NCI-H2081 treated with DMSO at 0.1 percent for 48 hours (cell line): ENCODE data around the gene SPATS2L.

ENCODE experiments used
- DNase-seq: peaks from one replicate; lab custom pipeline; 2025; lab: John Stamatoyannopoulos, UW

Gene SPATS2L

GRCh38 chr2:200297989-200298388 is 8.5 kb upstream of the SPATS2L start:
- no peak for DNase-seq

DNA sequence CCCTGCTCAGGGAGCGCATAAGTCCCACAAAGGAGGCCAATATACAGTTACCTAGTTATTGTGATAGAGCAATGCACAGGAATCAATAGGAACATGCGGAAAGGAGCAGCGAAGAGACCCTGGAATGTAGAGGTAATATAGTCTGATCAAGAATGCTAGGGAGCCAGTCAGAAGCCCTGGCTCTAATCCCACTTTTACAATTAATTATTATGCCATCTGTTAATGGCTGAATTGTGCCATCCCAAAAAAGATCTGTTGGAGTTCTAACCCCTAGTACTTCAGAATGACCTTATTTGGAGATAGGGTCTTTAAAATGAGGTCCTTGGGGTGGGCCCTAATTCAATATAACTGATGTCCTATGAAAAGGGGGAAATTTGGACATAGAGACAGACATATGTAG is 7.7 kb upstream of the SPATS2L start:
- DNase-seq: no peak

- DNase-seq: peak; percentile 31
Measured at GRCh38 chr2:200300065-200300464, 6.4 kb upstream of the SPATS2L start.

DNA sequence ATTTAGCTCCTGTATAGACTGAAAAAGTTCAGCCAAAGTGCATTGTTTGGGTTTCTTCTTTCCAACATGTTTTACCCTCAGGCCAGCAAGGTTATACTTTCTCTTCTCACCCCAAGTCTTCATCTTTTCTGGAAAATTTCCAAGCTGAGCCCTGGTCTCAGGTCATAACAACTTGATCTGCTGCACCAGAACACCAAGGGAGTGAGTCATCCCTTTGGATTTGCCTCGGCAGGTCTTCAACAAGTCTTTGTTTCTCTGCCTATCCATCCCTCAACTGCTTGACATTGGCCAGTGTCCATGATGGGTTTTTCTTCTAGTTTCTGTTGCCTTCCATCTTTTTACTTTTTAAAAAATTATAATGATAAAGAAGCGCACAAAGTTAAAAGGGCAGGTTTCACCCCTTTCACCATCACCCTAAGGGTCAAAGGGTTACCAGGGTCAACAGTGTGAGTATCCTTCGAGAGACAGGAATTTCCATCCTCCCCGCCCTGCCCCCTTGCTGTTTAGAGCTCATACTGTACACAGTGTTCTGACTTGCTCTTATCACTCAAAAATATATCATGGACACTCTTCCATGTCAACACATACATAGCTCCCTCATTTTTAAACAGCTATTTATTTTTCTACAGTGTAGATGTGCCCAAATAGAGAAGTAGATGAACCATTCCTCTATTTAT is 5.7 kb upstream of the SPATS2L start:
- DNase-seq: no peak

DNA sequence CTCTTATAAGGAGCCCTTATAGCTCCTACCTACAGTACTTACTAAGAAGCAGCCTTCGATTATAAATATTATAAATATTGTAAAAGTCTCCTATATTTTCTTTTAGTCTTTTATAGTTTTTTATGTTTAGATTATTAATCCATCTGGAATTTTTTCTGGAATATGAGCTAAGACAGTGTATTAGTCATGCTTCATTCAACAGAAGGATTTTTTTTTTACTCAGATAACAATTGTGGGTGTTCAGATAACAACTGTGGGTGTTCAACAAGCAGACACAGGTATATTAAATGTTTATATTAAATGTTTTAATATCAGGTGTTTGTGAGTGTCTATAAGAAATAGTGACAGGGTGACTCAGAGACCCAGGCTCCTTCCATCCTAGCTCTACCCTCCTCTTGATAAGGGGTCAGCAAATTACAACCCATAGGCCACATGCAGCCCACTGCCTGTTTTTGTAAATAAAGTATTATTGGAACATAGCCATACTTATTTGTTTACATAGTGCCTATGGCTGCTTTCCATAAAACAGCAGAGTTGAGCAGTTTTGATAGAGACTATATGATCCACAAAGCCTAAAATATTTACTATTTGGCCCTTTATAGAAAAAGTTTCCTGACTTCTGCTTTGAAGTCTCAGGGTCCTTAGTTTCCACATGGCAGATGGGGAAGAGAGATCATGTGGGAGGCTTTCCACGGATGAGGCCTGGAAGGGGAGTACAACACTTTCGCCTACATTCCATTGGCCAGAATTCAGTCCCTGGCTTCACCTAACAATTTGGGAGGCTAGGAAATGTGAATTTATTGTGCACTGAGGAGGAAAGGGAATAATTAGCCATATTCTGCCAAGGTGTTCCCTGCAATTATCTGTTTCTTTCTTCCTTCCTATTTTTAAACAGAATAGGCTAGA is 4.3 kb upstream of the SPATS2L start:
- DNase-seq: no peak

- no peak for DNase-seq
Measured at GRCh38 chr2:200302940-200303727, 3.4 kb upstream of the SPATS2L start.

- DNase-seq: no peak
Measured at GRCh38 chr2:200305797-200306195, 697 bp upstream of the SPATS2L start.

DNA sequence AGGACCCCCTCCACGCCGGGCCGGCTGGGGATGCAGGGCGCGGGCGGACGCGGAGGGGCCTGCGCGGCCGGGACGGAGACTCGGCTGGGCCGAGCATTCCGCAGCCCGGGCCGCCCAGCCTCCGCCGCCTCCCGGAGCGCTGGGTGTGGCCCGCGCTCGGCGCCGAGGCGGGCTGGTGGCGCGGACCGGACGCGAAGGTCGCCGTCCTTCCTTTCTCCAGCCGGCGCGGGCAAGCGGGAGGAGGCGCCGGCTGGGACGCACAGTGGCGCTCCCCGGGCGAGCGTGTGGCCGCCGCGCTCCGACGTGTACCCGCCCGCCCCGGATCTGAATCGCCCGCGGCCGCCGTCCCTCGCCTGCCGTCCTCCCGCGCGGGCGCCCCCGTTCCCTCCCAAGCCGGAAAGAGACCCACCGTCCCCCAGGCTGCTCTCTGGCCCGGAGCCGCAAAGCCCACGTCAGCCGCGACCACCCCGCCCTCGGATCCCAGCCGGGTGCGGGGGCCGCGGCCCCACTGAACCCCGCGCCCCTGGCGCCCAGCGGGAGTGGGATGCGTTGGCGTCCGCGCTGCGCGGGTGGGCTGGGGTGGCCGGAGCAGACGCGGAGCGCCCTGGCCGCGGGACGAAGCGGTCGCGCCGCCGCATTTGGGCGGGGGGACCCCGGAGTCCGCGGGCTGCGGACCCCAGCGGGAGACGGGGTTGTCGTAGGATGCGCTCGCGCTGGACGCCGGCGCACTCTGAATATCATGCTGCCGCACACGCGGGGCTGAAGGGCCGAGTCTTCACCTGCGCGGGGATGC is 634 bp downstream of the SPATS2L start:
- DNase-seq: no peak

DNA sequence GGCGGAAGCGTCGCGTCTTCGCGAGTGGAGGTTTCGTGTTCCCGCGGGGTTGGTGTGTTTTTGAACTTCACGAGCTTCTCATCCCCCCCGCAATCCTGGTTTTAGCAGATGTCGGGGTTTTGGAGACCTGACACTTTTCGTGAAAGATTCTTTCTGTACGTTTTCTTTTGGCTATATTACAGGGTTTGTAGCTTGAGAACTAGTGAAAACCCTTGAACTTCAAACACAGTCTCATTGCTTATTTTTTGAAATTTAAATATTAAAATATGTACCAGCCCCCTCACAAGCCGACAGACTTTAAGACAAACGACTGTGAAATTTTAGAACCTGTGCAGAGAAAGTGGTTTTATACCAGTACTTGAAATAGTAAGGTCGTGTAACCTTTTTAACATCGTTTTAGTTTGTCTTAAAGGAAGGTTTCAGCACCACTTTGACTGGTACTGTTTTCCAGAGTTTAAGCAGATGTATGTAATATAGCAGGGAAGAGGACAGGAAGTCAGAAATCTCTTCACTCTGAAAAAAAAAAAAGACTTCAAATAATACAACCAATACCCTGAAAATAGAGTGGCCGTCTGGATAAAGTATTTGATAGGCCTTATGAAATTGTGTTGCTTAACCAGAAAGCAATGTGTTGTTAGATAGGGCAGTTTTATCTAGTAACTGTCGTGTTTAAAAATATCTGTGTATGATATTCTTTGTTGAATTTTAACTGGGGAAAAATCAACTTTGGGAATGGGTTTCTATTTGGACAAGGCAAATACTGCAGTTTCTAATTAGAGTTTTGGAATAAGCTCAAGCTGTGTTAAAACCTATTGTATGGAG is 1.4 kb downstream of the SPATS2L start:
- DNase-seq: no peak

DNA sequence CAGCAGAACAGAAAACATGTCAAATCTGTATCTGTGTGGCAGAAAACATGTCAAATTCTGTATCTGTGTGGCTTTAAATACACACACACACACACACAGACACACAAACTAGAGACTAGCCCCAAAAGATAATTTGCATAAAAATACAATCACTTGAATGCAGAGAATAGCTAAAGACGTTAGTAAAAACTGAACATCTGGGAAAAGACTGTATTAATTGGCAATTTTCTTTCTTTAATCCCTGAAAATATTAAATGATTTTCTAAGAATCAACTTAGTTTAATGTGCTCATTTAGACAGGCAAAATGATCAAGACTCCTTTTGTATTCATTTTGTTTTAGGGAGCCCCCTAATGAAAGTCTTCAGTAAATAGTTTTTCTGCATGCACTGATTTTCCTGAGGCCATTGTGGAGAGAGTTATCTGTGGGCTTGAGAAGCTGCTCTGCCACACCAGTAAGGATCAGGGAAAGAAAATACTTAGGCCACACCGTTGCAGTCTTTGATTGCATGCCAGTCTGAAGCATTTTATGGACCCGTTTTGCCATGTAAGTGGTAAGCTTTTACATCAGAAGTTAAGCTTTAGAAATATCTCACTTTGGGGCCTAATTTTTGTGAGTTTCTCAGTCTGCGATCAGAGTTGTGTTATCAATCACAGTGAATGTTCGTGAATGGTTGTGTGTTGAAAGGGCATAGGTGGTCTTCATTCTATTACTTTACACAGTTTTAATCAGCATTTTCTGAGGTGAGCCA is 2.2 kb downstream of the SPATS2L start:
- no peak for DNase-seq

- DNase-seq: no peak
Measured at GRCh38 chr2:200309296-200310049, 3.0 kb downstream of the SPATS2L start.

DNA sequence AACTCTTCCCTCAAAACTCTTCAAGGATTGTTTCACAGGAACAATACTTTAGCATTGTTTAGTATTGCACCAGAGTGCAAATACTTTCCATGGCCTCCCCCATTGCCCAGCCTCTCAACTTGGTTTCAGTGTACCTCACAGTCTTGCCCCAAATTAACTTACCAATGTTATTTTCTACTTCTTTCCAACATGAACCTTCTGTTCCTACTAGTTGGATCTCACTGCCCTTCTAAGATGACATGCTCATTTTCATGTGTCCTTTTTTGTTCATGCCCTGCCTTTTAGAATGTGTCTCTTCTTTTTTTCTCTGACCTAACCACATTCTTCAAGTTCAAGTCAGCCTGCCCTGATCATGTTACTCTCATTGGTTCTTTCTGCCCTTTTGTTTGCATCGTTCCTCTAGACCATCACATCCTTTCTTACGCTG is 4.1 kb downstream of the SPATS2L start:
- DNase-seq: no peak

GRCh38 chr2:200311139-200311538 is 4.6 kb downstream of the SPATS2L start:
- no peak for DNase-seq

DNA sequence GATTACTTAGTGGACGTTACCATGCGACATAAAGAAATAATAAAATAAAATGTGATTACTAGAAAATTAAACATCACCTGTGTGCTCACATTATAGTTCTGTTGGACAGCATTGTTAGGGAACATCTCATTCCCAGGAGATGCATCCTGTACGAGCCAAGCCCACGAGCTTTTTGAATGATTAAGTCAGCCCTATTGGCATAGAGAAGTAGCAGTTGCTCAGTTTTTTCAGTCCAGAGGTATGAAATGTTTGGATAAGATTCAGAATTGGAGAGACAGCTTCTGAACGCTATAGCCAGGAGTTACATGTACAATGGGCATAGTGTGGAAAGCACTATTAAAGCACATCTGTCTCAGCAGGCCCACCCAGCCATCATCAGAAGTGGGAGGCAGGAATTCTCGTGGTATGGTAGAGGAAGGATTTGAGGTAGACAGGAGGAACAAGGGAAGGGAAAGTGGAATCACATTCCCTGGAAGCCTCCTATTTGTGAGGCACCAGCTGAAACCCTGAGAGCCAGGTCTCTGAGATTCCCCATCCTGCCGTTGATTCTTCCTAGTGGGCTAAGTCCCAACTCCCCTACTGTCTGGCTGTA is 8.6 kb downstream of the SPATS2L start:
- DNase-seq: no peak

DNA sequence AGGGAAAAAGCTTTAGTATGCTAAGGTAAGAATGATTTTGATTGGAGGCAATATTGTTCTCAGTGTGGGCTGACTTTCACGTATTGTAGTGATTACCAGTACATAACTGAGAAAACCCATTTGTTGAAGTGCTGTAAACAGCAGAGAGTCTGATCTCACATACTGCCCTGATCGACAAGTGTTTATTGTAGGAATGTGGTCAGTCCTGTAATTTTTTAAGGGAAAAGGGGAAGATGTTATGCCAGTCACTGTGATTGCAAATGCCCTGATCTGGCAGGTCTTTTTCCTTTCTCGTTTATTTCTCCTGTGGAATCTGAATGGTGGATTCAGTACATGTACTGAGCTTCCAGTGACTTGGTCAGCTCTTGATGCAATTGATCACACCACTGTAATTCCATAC is 11.5 kb downstream of the SPATS2L start:
- no peak for DNase-seq

GRCh38 chr2:200318940-200319435 is 12.5 kb downstream of the SPATS2L start:
- no peak for DNase-seq

GRCh38 chr2:200319548-200320337 is 13.2 kb downstream of the SPATS2L start:
- no peak for DNase-seq

DNA sequence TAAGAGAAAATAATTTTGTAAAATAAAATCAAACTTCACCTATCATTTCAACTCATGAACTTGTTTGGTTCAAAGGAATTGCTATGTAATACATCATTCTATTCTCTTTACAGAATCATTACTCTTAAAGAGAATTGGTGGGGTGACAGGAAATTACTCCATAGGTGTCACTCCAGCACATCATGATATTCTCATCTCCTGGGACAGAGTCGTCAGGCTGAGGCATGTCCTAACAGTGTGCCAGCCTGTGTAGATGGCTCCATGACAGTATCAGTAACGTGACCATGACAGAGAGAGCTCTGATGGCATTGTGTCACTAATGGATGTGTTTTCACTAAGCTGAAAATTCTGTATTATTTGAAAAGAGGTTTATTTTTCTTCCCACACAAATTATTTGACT is 13.9 kb downstream of the SPATS2L start:
- no peak for DNase-seq
